ENCODE data around the gene ALDOC. TPM values are rescaled to one million over a fixed set of nuclear protein-coding genes. Genes with fewer than 3 reads are reported as not detected.

ALDOC gene
- total RNA-seq, 1 experiment from 2014 or later: 53.2 TPM

DNA sequence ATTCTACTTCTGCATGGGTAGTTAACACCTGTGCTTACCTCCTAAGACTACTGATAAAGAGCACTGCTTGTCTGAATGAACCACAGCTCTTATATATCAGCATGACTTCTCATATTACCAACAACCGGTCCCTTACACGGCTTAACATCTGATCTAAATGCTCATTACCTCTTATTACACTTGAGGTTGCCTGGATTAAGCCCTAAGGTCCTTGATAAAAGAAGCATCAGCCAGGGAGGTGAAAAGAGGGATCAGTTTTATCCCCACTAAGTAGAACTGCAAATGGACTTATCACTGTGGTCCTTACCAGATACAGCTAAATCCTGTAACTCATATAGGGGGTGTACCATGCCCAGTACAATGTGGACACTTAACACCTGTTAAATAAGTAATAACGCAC, 45.5 kb upstream of the ALDOC start:
- no peaks in the 10 kb centered on the region for H3K4me1 Mint-ChIP-seq
- H3K27me3 ChIP-seq (ENCODE audit: insufficient read depth, low read length): no peaks in the 10 kb centered on the region
- H3K27me3 Mint-ChIP-seq (ENCODE audit: low read depth): no peaks in the 10 kb centered on the region
- no peak overlapping the region for H2BK20ac ChIP-seq (ENCODE audit: low read depth, low read length, poor library complexity, severe bottlenecking)
- H3K23me2 ChIP-seq (ENCODE audit: insufficient read length, low read depth, low read length, poor library complexity, severe bottlenecking): no peaks in the 10 kb centered on the region
- H3K23ac ChIP-seq (ENCODE audit: insufficient read length, low read depth, low read length): no peak overlapping the region
- H4K5ac ChIP-seq (ENCODE audit: insufficient read length, low read depth, low read length): no peak overlapping the region
- no peaks in the 10 kb centered on the region for H3K9me3 Mint-ChIP-seq
- no peaks in the 10 kb centered on the region for H3K4me1 ChIP-seq (ENCODE audit: insufficient read depth, low read length)
- no CpG with 5 or more reads among the region's 3 CpGs for WGBS (ENCODE audit: extremely low coverage, insufficient read length, low lambda C conversion rate)
- no peak overlapping the region for H3T11ph ChIP-seq (ENCODE audit: low read length)
- no peak overlapping the region for H2AFZ ChIP-seq (ENCODE audit: low read length)
- H2BK120ac ChIP-seq (ENCODE audit: low read depth, low read length, poor library complexity, severe bottlenecking): no peak overlapping the region
- H4K8ac ChIP-seq (replicated peaks; ENCODE audit: insufficient read length, low read depth, low read length): no peak overlapping the region
- no peak for DNase-seq
- H3K4me2 ChIP-seq (ENCODE audit: insufficient read depth, insufficient read length, low read length): no peak overlapping the region
- H4K91ac ChIP-seq (ENCODE audit: insufficient read length, low read depth, low read length): no peak overlapping the region
- H2AK5ac ChIP-seq (ENCODE audit: insufficient read length, low read length): no peak overlapping the region
- no peaks in the 10 kb centered on the region for H4K20me1 ChIP-seq (ENCODE audit: control insufficient read depth, insufficient read depth, insufficient read length)
- peaks cover 50 to 92% (median 86%) of the 10 kb centered on the region in 3 experiments; a peak in 6 of 7 replicates for H3K36me3 Mint-ChIP-seq (ENCODE audit: insufficient read depth in 1 of 3, low read depth in 3 of 3)
- H3K27ac Mint-ChIP-seq: no peak overlapping the region
- H3K4ac ChIP-seq (ENCODE audit: low read depth, low read length): no peak overlapping the region
- H3K14ac ChIP-seq (ENCODE audit: insufficient read depth, low read length): no peak overlapping the region
- H3K4me3 Mint-ChIP-seq: no peak overlapping the region
- no peak overlapping the region for H3K18ac ChIP-seq (ENCODE audit: insufficient read length, low read depth, low read length)
- H3K79me2 ChIP-seq (ENCODE audit: insufficient read depth, low read length): no peaks in the 10 kb centered on the region
- no peak overlapping the region for H2BK12ac ChIP-seq (ENCODE audit: insufficient read length, low read depth, low read length)
- TF ChIP-seq, protein P1, sequence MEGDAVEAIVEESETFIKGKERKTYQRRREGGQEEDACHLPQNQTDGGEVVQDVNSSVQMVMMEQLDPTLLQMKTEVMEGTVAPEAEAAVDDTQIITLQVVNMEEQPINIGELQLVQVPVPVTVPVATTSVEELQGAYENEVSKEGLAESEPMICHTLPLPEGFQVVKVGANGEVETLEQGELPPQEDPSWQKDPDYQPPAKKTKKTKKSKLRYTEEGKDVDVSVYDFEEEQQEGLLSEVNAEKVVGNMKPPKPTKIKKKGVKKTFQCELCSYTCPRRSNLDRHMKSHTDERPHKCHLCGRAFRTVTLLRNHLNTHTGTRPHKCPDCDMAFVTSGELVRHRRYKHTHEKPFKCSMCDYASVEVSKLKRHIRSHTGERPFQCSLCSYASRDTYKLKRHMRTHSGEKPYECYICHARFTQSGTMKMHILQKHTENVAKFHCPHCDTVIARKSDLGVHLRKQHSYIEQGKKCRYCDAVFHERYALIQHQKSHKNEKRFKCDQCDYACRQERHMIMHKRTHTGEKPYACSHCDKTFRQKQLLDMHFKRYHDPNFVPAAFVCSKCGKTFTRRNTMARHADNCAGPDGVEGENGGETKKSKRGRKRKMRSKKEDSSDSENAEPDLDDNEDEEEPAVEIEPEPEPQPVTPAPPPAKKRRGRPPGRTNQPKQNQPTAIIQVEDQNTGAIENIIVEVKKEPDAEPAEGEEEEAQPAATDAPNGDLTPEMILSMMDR (conservative IDR thresholded peaks at IDR 0.05): no peak
- H2BK15ac ChIP-seq (ENCODE audit: low read depth, low read length): no peak overlapping the region
- no peak overlapping the region for H2BK5ac ChIP-seq (ENCODE audit: insufficient read length, low read length)
- no peak overlapping the region for H3K56ac ChIP-seq (ENCODE audit: insufficient read length, low read depth, low read length)
- H3K9ac ChIP-seq (ENCODE audit: extremely low read depth, insufficient read length, low read length): no peak overlapping the region
- no peak overlapping the region for H3K27ac ChIP-seq (ENCODE audit: insufficient read length, low read depth, low read length)
- no peaks in the 10 kb centered on the region for H3K79me1 ChIP-seq (ENCODE audit: insufficient read depth, low read depth, low read length, poor library complexity, severe bottlenecking)
- H3K9me3 ChIP-seq (ENCODE audit: control insufficient read depth, low read depth, low read length): no peaks in the 10 kb centered on the region

Measured in H9 (cell line).